Inferior parietal cortex (tissue), 1 donor: ENCODE data around the gene CDKL1.

Source experiments
- DNase-seq: peaks from one replicate; pipeline ENCODE4 v3.0.0-alpha.2; 2016; ENCODE audit errors: extremely low spot score

CDKL1 gene

GRCh38 chr14:50396631-50397389 is at the start of gene CDKL1:
CDKL1 (minus strand) TSS chr14:50396881; CDS start chr14:50395868, 1,013 bp downstream.
- DNase-seq: no peak

- DNase-seq: no peak
These were observed 37.8 kb upstream of the CDKL1 start for GRCh38 chr14:50434528-50434927.

- DNase-seq: no peak
These were observed 35.5 kb upstream of the CDKL1 start for GRCh38 chr14:50432131-50432530.

GRCh38 chr14:50425816-50426215 is 29.1 kb upstream of the CDKL1 start:
- no peak for DNase-seq

- DNase-seq: no peak
These were observed 28.4 kb upstream of the CDKL1 start for GRCh38 chr14:50425105-50425504.

GRCh38 chr14:50423529-50423928 is 26.8 kb upstream of the CDKL1 start:
- no peak for DNase-seq

- DNase-seq: no peak
These were observed 24.8 kb upstream of the CDKL1 start for GRCh38 chr14:50421499-50421898.

GRCh38 chr14:50417853-50418252 is 21.2 kb upstream of the CDKL1 start:
- DNase-seq: no peak

- no peak for DNase-seq
These were observed 14.2 kb upstream of the CDKL1 start for GRCh38 chr14:50410921-50411320.

GRCh38 chr14:50410071-50410470 is 13.4 kb upstream of the CDKL1 start:
- DNase-seq: no peak

GRCh38 chr14:50407111-50407812 is 10.6 kb upstream of the CDKL1 start:
- DNase-seq: no peak

- no peak for DNase-seq
These were observed 6.7 kb upstream of the CDKL1 start for GRCh38 chr14:50403419-50403818.

GRCh38 chr14:50402965-50403364 is 6.3 kb upstream of the CDKL1 start:
- DNase-seq: no peak

GRCh38 chr14:50400461-50400860 is 3.8 kb upstream of the CDKL1 start:
- no peak for DNase-seq

GRCh38 chr14:50399251-50400032 is 2.8 kb upstream of the CDKL1 start:
- no peak for DNase-seq

GRCh38 chr14:50398189-50398580 is 1.5 kb upstream of the CDKL1 start:
- DNase-seq: no peak

- DNase-seq: peak; percentile 57
These were observed 908 bp upstream of the CDKL1 start for GRCh38 chr14:50397390-50398188.

GRCh38 chr14:50395448-50395847 is 1.2 kb downstream of the CDKL1 start:
- DNase-seq: no peak

- DNase-seq: no peak
These were observed 2.0 kb downstream of the CDKL1 start for GRCh38 chr14:50394713-50395112.

- no peak for DNase-seq
These were observed 6.8 kb downstream of the CDKL1 start for GRCh38 chr14:50389668-50390441.
